GM10266 (cell line): ENCODE data around the gene CPVL.

ENCODE experiments used
- DNase-seq: peaks from one replicate; pipeline ENCODE4 v3.0.0; 2012; ENCODE audit errors: extremely low spot score
- TF ChIP-seq, protein P1 (sequence below): IDR thresholded peaks from 2 replicates; pipeline ENCODE4 v1.5.1; 2012; ENCODE audit warnings: mild to moderate bottlenecking, low read depth; ENCODE audit not compliant: control insufficient read depth, insufficient read depth; ENCODE audit errors: missing control alignments

Gene CPVL

GRCh38 chr7:29156907-29157452, 10.6 kb upstream of the CPVL start:
- TF ChIP-seq, protein P1, sequence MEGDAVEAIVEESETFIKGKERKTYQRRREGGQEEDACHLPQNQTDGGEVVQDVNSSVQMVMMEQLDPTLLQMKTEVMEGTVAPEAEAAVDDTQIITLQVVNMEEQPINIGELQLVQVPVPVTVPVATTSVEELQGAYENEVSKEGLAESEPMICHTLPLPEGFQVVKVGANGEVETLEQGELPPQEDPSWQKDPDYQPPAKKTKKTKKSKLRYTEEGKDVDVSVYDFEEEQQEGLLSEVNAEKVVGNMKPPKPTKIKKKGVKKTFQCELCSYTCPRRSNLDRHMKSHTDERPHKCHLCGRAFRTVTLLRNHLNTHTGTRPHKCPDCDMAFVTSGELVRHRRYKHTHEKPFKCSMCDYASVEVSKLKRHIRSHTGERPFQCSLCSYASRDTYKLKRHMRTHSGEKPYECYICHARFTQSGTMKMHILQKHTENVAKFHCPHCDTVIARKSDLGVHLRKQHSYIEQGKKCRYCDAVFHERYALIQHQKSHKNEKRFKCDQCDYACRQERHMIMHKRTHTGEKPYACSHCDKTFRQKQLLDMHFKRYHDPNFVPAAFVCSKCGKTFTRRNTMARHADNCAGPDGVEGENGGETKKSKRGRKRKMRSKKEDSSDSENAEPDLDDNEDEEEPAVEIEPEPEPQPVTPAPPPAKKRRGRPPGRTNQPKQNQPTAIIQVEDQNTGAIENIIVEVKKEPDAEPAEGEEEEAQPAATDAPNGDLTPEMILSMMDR: no peak
- no peak for DNase-seq

DNA sequence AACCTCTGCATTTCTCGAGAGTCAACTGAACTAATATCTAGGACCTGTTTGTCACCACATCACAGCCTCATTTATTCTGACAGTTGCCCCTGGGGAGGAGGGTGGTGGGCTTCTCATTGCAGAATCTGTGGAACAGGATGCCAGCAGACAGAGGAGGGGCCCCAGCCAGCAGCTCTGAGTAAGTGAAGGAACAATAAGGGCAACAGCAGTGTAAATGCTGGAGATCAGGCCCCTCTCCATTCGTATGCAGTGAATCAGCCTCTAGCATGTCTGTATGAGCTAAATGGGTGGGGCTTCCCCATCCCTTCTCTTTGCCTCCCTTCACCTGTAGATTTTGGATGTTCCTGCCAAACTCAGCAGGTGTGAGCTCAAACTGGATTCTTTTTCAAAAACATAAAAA, 7.7 kb upstream of the CPVL start:
- no peak for DNase-seq
- TF ChIP-seq, protein P1: no peak

DNA sequence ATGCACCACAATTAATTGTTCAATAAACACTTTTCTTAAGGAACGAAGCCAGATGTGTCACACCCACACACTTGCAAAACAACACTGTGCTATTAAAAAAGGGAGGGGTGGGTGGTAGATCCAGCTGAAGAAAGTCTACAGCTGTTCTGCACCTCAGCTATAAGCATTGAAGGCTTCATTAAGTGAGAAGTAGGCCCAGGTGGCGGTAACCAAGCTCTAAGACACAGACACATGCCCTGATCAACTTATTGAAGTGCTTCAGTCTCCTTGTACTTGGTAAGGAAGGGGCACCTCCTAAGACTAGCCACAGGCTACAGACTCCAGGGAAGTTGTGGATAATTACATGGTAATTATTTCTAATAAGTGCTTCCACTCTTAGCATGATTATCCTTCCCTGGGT, 4.5 kb upstream of the CPVL start:
- no peak for DNase-seq

DNA sequence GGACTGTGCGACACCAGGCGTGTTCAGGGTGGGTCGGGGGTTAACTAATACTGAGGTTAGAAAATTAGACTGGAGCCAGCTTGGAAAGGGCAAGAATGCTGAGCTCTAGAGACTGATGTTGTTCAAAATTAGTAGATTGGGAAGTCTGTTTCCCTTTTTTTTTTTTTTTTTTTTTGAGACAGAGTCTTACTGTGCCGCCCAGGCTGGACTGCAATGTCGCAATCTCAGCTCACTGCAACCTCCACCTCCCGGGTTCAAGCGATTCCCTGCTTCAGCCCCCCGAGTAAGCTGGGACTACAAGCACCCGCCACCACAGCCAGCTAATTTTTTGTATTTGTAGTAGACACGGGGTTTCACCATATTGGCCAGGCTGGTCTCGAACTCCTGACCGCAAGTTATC, 2.7 kb upstream of the CPVL start:
- TF ChIP-seq, protein P1: no peak
- DNase-seq: no peak

More for the DNA sequence above, 4.5 kb upstream of the CPVL start:
- TF ChIP-seq, protein P1: no peak

- no peak for DNase-seq
- TF ChIP-seq, protein P1: no peak
Observed at GRCh38 chr7:29147821-29148220, 1.5 kb upstream of the CPVL start.

GRCh38 chr7:29146888-29147609, 712 bp upstream of the CPVL start:
- no peak for DNase-seq

More at GRCh38 chr7:29146888-29147609, 712 bp upstream of the CPVL start:
- TF ChIP-seq, protein P1: no peak
